Measurements from ENCODE around the gene HIGD2A. TPM values are rescaled to one million over a fixed set of nuclear protein-coding genes. Genes with fewer than 3 reads are reported as not detected.

The HIGD2A gene
- total and polyA plus RNA-seq, 9 of the 15 experiments (the other 6 are each of a cell fraction or from before 2014, with no cell fraction given), result 94.7 to 264 (median 163) TPM

- TF ChIP-seq CHD7 (IDR thresholded peaks at IDR 0.05; ENCODE audit: low read depth, low read length) (no peak), CBFA2T3 (IDR thresholded peaks at IDR 0.05) (no peak), ZNF507 (tag; conservative IDR thresholded peaks at IDR 0.05) (no peak), SUPT5H (IDR thresholded peaks at IDR 0.05) (no peak), U2AF1 (optimal IDR thresholded peaks at IDR 0.05; ENCODE audit: low read depth, low read length) (no peak), MTA3 (IDR thresholded peaks at IDR 0.05; ENCODE audit: borderline replicate concordance) (no peak), ZBTB7A (IDR thresholded peaks at IDR 0.05; ENCODE audit: borderline replicate concordance, control insufficient read depth, low read depth, low read length) (0 out of 2 replicates have a peak, but pooled peaks have one; percentile 11), SMAD2 (IDR thresholded peaks at IDR 0.05; ENCODE audit: low read depth, low read length) (no peak), ZNF121 (CRISPR knock-in tag; conservative IDR thresholded peaks at IDR 0.05) (peak; percentile 51; the same call in 1 of the 2 replicates), ZBTB33 (CRISPR knock-in tag; IDR thresholded peaks at IDR 0.05) (no peak), CBX1 (IDR thresholded peaks at IDR 0.05; ENCODE audit: low read depth) (no peak), RBM34 (IDR thresholded peaks at IDR 0.05; ENCODE audit: borderline replicate concordance, insufficient read depth, low read length) (no peak), ZNF23 (CRISPR knock-in tag; IDR thresholded peaks at IDR 0.05) (no peak), ZKSCAN1 (IDR thresholded peaks at IDR 0.05; ENCODE audit: low read depth, low read length) (no peak)
Observed at GRCh38 chr5:176387384-176387925, 1.1 kb upstream of the HIGD2A start (continued).
